Activated CD4-positive, alpha-beta T cell treated with anti-CD3 and anti-CD28 coated beads for 4 hours (primary cell): ENCODE results near the gene PGAP6.
"Not testable (repeated sequence)": the region's sequence is repeated elsewhere in the genome, so short reads cannot be mapped to it uniquely, and the experiment has no call there.

ENCODE experiments used
- DNase-seq, 2 donors: peaks; one replicate each; pipeline ENCODE4 v3.0.0-alpha.2; 2020

The PGAP6 gene

GRCh38 chr16:349211-349610 is 32.6 kb downstream of the PGAP6 start:
- DNase-seq = no peak

GRCh38 chr16:348495-348894 is 33.3 kb downstream of the PGAP6 start:
- not testable (repeated sequence) for DNase-seq

GRCh38 chr16:347203-347602 is 34.6 kb downstream of the PGAP6 start:
- DNase-seq = no peak

- DNase-seq = no peak
Observed at GRCh38 chr16:346587-346986, 35.2 kb downstream of the PGAP6 start.

GRCh38 chr16:345772-346171 is 36.0 kb downstream of the PGAP6 start:
- no peak for DNase-seq

GRCh38 chr16:342455-343213 is 39.1 kb downstream of the PGAP6 start:
- no peak for DNase-seq

GRCh38 chr16:341974-342336 is 39.8 kb downstream of the PGAP6 start:
- DNase-seq = not testable (repeated sequence)

GRCh38 chr16:341095-341973 is 40.4 kb downstream of the PGAP6 start:
- DNase-seq = not testable (repeated sequence)

GRCh38 chr16:340370-341091 is 41.2 kb downstream of the PGAP6 start:
- DNase-seq = no peak

- DNase-seq = no peak
Observed at GRCh38 chr16:339680-340079, 42.1 kb downstream of the PGAP6 start.

- DNase-seq = no peak
Observed at GRCh38 chr16:337975-338575, 43.7 kb downstream of the PGAP6 start.

- DNase-seq = no peak
Observed at GRCh38 chr16:337437-337836, 44.3 kb downstream of the PGAP6 start.

- DNase-seq = no peak
Observed at GRCh38 chr16:336269-336668, 45.5 kb downstream of the PGAP6 start.

GRCh38 chr16:334861-335632 is 46.7 kb downstream of the PGAP6 start:
- DNase-seq = not testable (repeated sequence)

GRCh38 chr16:334164-334832 is 47.5 kb downstream of the PGAP6 start:
- DNase-seq = not testable (repeated sequence)

- no peak for DNase-seq
Observed at GRCh38 chr16:333406-334094, 48.2 kb downstream of the PGAP6 start.

GRCh38 chr16:331181-331814 is 50.5 kb downstream of the PGAP6 start:
- DNase-seq = not testable (repeated sequence)

GRCh38 chr16:330741-331140 is 51.0 kb downstream of the PGAP6 start:
- DNase-seq = no peak

- DNase-seq = no peak
Observed at GRCh38 chr16:325375-326145, 56.2 kb downstream of the PGAP6 start.
